PC-9 (cell line): Measurements from ENCODE around the gene GPT2. TPM values are rescaled to one million over a fixed set of nuclear protein-coding genes. Genes with fewer than 3 reads are reported as not detected.

Experiments used
- BruUV-seq: library from RNA; stranded (reverse); fragments of 400-500 nt; replicated peaks from 2 replicates; lab custom pipeline; 2021; lab: Mats Ljungman, UMichigan
- CTCF ChIA-PET: fragments of 300-600 bp; sonication (Branson Sonifier 250); formaldehyde crosslinking; loops from one replicate; lab custom pipeline; 2022; ENCODE audit warnings: antibody characterized with exemption; lab: Charles Lee
- POLR2A ChIA-PET: fragments of 300-600 bp; sonication (Branson Sonifier 250); formaldehyde crosslinking; loops from one replicate; lab custom pipeline; 2022; ENCODE audit warnings: antibody characterized with exemption; ENCODE audit not compliant: unreplicated experiment; lab: Charles Lee
- DNase-seq, 2 experiments: peaks; one replicate each; pipeline versions ENCODE4 v3.0.0 to v3.0.0-alpha.2; 2015 to 2022; ENCODE audit warnings: mixed read lengths in 1 of 2
- H2AFZ ChIP-seq: fragments of 200-600 bp; sonication (generic); 2 replicates; pipeline ENCODE4 v1.8.1; 2017; ENCODE audit warnings: antibody characterized with exemption
- H3F3A ChIP-seq: fragments of 200-600 bp; sonication (generic); 2 replicates; pipeline ENCODE4 v1.8.1; 2017; ENCODE audit warnings: antibody characterized with exemption, mild to moderate bottlenecking, low read depth; ENCODE audit not compliant: insufficient read depth
- H3K27ac ChIP-seq: fragments of 200-600 bp; sonication (generic); 2 replicates; pipeline ENCODE4 v1.6.1; 2016; ENCODE audit warnings: mixed run types
- H3K27me3 ChIP-seq: fragments of 200-600 bp; sonication (generic); 2 replicates; pipeline ENCODE4 v1.6.1; 2016; ENCODE audit warnings: low read depth, mixed run types; ENCODE audit not compliant: insufficient read depth
- H3K36me3 ChIP-seq: fragments of 200-600 bp; sonication (generic); 2 replicates; pipeline ENCODE4 v1.6.1; 2016; ENCODE audit warnings: low read depth, mixed run types
- H3K4me1 ChIP-seq: fragments of 200-600 bp; sonication (generic); replicated peaks from 2 replicates; pipeline ENCODE4 v1.6.1; 2016; ENCODE audit warnings: mixed run types; ENCODE audit not compliant: insufficient read depth
- H3K4me2 ChIP-seq: fragments of 200-600 bp; sonication (generic); 2 replicates; pipeline ENCODE4 v1.6.1; 2017; ENCODE audit warnings: mixed run types
- H3K4me3 ChIP-seq: fragments of 200-600 bp; sonication (generic); 2 replicates; pipeline ENCODE4 v1.6.1; 2016; ENCODE audit warnings: mixed run types
- H3K79me2 ChIP-seq: fragments of 200-600 bp; sonication (generic); 2 replicates; pipeline ENCODE4 v1.6.1; 2017; ENCODE audit warnings: low read depth, mixed run types
- H3K9me2 ChIP-seq: fragments of 200-600 bp; sonication (generic); 2 replicates; pipeline ENCODE4 v1.8.1; 2017; ENCODE audit warnings: mild to moderate bottlenecking; ENCODE audit not compliant: insufficient read depth
- H3K9me3 ChIP-seq: fragments of 200-600 bp; sonication (generic); 2 replicates; pipeline ENCODE4 v1.8.1; 2016; ENCODE audit warnings: low read depth; ENCODE audit not compliant: insufficient read depth
- H4K20me1 ChIP-seq: fragments of 200-600 bp; sonication (generic); 2 replicates; pipeline ENCODE4 v1.8.1; 2017; ENCODE audit not compliant: insufficient read depth
- EZH2 ChIP-seq: fragments of 200-600 bp; sonication (generic); IDR thresholded peaks from 2 replicates; pipeline ENCODE4 v1.8.0; 2017; ENCODE audit warnings: antibody characterized with exemption, low read depth
- intact Hi-C: fragments of 100-400 bp; cut with micrococcal nuclease; formaldehyde crosslinking; loops from one replicate; pipeline ENCODE4 v1.10.0; 2022; ENCODE audit not compliant: unreplicated experiment
- total RNA-seq: library from RNA; stranded (reverse); gene quantifications from 2 replicates; pipeline ENCODE4 v1.2.3, GENCODE V29; 2021
- TF ChIP-seq, protein P1 (sequence below): fragments of 200-600 bp; sonication (generic); conservative IDR thresholded peaks from 2 replicates; pipeline ENCODE4 v1.6.1; 2017; ENCODE audit warnings: mixed run types, antibody characterized with exemption, mild to moderate bottlenecking, moderate library complexity

GPT2 gene
- total RNA-seq, 1 experiment from 2014 or later: 67.2 TPM

DNA sequence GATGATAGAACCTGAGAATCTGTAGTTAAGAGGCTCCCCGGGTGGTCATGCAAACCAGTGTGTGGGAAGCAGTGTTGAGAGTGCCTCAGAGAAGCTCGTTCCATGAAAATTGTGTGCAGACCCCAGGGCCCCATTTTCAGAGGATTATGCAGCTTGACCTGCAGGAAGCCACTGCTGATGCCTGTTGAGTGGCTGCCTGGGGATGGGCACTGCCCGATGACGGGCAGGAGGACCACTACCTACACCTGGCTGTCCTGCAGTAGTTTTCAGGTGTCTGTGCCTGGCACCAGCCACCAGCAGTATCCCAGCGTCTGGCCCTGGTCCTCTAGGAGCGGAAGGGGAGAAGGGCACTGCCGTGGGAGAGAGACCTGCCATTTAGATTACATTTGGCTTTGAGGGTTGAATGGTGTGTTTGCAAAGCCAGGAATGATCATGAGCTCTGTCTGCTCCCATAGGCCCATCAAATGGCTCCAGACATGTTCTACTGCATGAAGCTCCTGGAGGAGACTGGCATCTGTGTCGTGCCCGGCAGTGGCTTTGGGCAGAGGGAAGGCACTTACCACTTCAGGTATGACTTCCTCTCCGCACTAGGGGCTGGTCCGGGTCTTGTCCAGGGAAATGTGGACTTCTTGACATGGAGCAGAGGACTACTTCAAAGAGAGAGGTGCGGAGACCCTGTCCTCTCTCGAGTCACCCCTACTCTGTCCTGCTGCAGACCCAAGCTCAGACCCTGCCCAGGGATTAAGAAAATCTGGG lies 42.5 kb downstream of the GPT2 start:
- DNase-seq: no peak
- Histone ChIP-seq H3K4me2 (no peak overlapping the region), H4K20me1 (peaks cover 21% of the 10 kb centered on the region), H3K9me2 (no peaks in the 10 kb centered on the region), H3K4me3 (no peak overlapping the region), H2AFZ (no peak overlapping the region), H3K9me3 (no peaks in the 10 kb centered on the region), H3K36me3 (peaks cover 36% of the 10 kb centered on the region), H3K4me1 (no peaks in the 10 kb centered on the region), H3K27me3 (no peaks in the 10 kb centered on the region), H3K79me2 (no peaks in the 10 kb centered on the region), H3F3A (peaks cover 12% of the 10 kb centered on the region; the same call in 1 of the 2 replicates), H3K27ac (no peak overlapping the region)
- BruUV-seq: no TSS peak
- ChIA-PET CTCF (interaction anchor here (0.7 kb wide), 1 partner anchor 61 kb away, joined by 3 read pairs; no protein-coding TSS in a partner anchor), POLR2A (no interaction called here)
- intact Hi-C loops: no loop called here
- TF ChIP-seq EZH2: no peak
- TF ChIP-seq, protein P1, sequence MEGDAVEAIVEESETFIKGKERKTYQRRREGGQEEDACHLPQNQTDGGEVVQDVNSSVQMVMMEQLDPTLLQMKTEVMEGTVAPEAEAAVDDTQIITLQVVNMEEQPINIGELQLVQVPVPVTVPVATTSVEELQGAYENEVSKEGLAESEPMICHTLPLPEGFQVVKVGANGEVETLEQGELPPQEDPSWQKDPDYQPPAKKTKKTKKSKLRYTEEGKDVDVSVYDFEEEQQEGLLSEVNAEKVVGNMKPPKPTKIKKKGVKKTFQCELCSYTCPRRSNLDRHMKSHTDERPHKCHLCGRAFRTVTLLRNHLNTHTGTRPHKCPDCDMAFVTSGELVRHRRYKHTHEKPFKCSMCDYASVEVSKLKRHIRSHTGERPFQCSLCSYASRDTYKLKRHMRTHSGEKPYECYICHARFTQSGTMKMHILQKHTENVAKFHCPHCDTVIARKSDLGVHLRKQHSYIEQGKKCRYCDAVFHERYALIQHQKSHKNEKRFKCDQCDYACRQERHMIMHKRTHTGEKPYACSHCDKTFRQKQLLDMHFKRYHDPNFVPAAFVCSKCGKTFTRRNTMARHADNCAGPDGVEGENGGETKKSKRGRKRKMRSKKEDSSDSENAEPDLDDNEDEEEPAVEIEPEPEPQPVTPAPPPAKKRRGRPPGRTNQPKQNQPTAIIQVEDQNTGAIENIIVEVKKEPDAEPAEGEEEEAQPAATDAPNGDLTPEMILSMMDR: no peak

DNA sequence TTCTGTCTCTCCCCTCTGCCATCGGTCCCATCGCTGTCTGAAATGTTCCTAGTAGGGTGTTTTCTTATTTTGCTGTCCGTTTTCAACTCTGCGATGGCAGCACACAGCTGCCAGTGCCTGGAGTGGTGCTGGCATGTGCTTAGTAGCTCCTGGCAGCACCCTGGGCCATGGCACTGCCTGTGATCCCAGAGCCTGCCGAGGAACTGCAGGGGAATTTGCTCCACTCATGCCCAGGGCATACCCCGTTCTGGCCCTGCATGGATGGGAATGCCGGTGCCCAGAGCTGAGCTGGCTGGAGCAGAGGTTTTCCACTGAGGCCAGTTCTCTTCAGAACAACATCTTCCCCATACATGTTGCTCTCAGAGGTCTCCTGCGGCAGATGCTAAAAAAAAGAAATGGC lies 43.1 kb downstream of the GPT2 start:
- ChIA-PET CTCF (no interaction called here), POLR2A (no interaction called here)
- Histone ChIP-seq H3F3A (peaks cover 12% of the 10 kb centered on the region; the same call in 1 of the 2 replicates), H2AFZ (no peak overlapping the region), H3K4me1 (no peaks in the 10 kb centered on the region), H3K36me3 (peaks cover 35% of the 10 kb centered on the region), H3K9me2 (no peaks in the 10 kb centered on the region), H4K20me1 (peaks cover 21% of the 10 kb centered on the region), H3K9me3 (no peaks in the 10 kb centered on the region), H3K27me3 (no peaks in the 10 kb centered on the region), H3K4me3 (no peak overlapping the region), H3K27ac (no peak overlapping the region), H3K4me2 (no peak overlapping the region), H3K79me2 (no peaks in the 10 kb centered on the region)
- DNase-seq: no peak
- intact Hi-C loops: no loop called here
- BruUV-seq: no TSS peak
- TF ChIP-seq, protein P1: no peak
- TF ChIP-seq EZH2: no peak

DNA sequence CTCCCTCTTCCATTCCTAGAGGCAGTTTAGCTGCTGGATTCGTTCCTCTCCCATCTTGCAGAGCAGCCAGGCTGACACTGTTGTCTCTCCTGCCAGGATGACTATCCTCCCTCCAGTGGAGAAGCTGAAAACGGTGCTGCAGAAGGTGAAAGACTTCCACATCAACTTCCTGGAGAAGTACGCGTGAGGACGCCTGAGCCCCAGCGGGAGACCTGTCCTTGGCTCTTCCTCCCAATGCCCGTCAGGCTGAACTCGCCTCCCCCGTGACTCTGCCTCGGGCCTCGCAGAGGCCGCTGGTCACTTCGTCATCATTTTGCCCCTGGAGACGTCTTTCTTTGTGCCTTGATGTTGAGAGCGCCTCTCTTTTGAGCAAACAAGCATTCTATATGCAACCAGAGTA lies 44.6 kb downstream of the GPT2 start:
- Histone ChIP-seq H3F3A (peaks cover 12% of the 10 kb centered on the region; the same call in 1 of the 2 replicates), H4K20me1 (peaks cover 21% of the 10 kb centered on the region), H3K9me2 (no peaks in the 10 kb centered on the region), H3K27ac (no peak overlapping the region), H3K36me3 (peaks cover 21% of the 10 kb centered on the region; the same call in 1 of the 2 replicates), H3K4me2 (no peak overlapping the region), H3K9me3 (no peaks in the 10 kb centered on the region), H3K27me3 (no peaks in the 10 kb centered on the region), H2AFZ (no peak overlapping the region), H3K4me1 (no peaks in the 10 kb centered on the region), H3K4me3 (no peak overlapping the region), H3K79me2 (no peaks in the 10 kb centered on the region)
- ChIA-PET CTCF (interaction anchor here (0.7 kb wide), 1 partner anchor 720 kb away, joined by 3 read pairs; no protein-coding TSS in a partner anchor), POLR2A (no interaction called here)
- no peak for DNase-seq
- intact Hi-C loops: loop anchor here (1.0 kb wide), 1 partner anchor 75 kb away; no protein-coding TSS in a partner anchor
- no peak for TF ChIP-seq EZH2
- TF ChIP-seq, protein P1: no peak
- BruUV-seq: no TSS peak
